HG02840 (cell line): ENCODE measurements around the gene NDUFA11.

ENCODE experiments used
- ATAC-seq: cut with Tn5 transposase; IDR thresholded peaks from one replicate; pipeline ENCODE4 v1.9.1; 2021; ENCODE audit warnings: mild to moderate bottlenecking, moderate library complexity, moderate number of reproducible peaks; ENCODE audit not compliant: unreplicated experiment, low FRiP score

The NDUFA11 gene

GRCh38 chr19:5933391-5934068 is 29.9 kb upstream of the NDUFA11 start:
- ATAC-seq = no peak

GRCh38 chr19:5932609-5933262 is 29.1 kb upstream of the NDUFA11 start:
- ATAC-seq = no peak

GRCh38 chr19:5932146-5932545 is 28.6 kb upstream of the NDUFA11 start:
- ATAC-seq = no peak

- no peak for ATAC-seq
Observed at GRCh38 chr19:5931251-5931650, 27.7 kb upstream of the NDUFA11 start.

- ATAC-seq = no peak
Observed at GRCh38 chr19:5929625-5930024, 26.0 kb upstream of the NDUFA11 start.

- no peak for ATAC-seq
Observed at GRCh38 chr19:5929179-5929578, 25.6 kb upstream of the NDUFA11 start.

- ATAC-seq = no peak
Observed at GRCh38 chr19:5927441-5927821, 23.8 kb upstream of the NDUFA11 start.

GRCh38 chr19:5926641-5927440 is 23.3 kb upstream of the NDUFA11 start:
- ATAC-seq = no peak

GRCh38 chr19:5925830-5926427 is 22.3 kb upstream of the NDUFA11 start:
- no peak for ATAC-seq

- ATAC-seq = no peak
Observed at GRCh38 chr19:5923356-5923755, 19.8 kb upstream of the NDUFA11 start.

- ATAC-seq = no peak
Observed at GRCh38 chr19:5922161-5922545, 18.6 kb upstream of the NDUFA11 start.

GRCh38 chr19:5921516-5922160 is 18.0 kb upstream of the NDUFA11 start:
- ATAC-seq = no peak

- ATAC-seq = no peak
Observed at GRCh38 chr19:5918463-5919079, 15.0 kb upstream of the NDUFA11 start.

GRCh38 chr19:5917431-5918107 is 14.0 kb upstream of the NDUFA11 start:
- no peak for ATAC-seq

- no peak for ATAC-seq
Observed at GRCh38 chr19:5916181-5916708, 12.7 kb upstream of the NDUFA11 start.

- no peak for ATAC-seq
Observed at GRCh38 chr19:5915782-5916165, 12.2 kb upstream of the NDUFA11 start.

GRCh38 chr19:5914946-5915781 is 11.6 kb upstream of the NDUFA11 start:
- ATAC-seq = no peak

GRCh38 chr19:5914358-5914774 is 10.8 kb upstream of the NDUFA11 start:
- no peak for ATAC-seq
